SK-N-SH (cell line): ENCODE data around the gene SYNJ2BP.

Experiments used
- EP300 ChIP-seq, 2 experiments: IDR thresholded peaks; 2 replicates each; pipeline versions ENCODE4 v1.4.0 to v1.6.1; 2012; ENCODE audit warnings: borderline replicate concordance in 1 of 2, low read depth in 1 of 2, low read length in 1 of 2
- EZH2phosphoT487 ChIP-seq: fragments of 200-600 bp; sonication (generic); IDR thresholded peaks from 2 replicates; pipeline ENCODE4 v1.6.1; 2017; ENCODE audit warnings: low read depth, mixed run types, mild to moderate bottlenecking, antibody characterized with exemption, moderate library complexity, borderline replicate concordance
- NRF1 ChIP-seq: IDR thresholded peaks from 2 replicates; pipeline ENCODE4 v1.6.1; 2012; ENCODE audit warnings: low read depth, mild to moderate bottlenecking, low read length
- RCOR1 ChIP-seq: fragments of 150-350 bp; IDR thresholded peaks from 2 replicates; pipeline ENCODE4 v1.6.1; 2017; ENCODE audit warnings: antibody characterized with exemption, low read length
- TEAD4 ChIP-seq: IDR thresholded peaks from 2 replicates; pipeline ENCODE4 v1.4.0; 2012; ENCODE audit warnings: mild to moderate bottlenecking, borderline replicate concordance; ENCODE audit not compliant: insufficient read depth
- TF ChIP-seq, protein P1 (sequence below): fragments of 200-600 bp; sonication (generic); IDR thresholded peaks from 2 replicates; pipeline ENCODE4 v1.6.1; 2017; ENCODE audit warnings: antibody characterized with exemption, mild to moderate bottlenecking, moderate library complexity

DNA sequence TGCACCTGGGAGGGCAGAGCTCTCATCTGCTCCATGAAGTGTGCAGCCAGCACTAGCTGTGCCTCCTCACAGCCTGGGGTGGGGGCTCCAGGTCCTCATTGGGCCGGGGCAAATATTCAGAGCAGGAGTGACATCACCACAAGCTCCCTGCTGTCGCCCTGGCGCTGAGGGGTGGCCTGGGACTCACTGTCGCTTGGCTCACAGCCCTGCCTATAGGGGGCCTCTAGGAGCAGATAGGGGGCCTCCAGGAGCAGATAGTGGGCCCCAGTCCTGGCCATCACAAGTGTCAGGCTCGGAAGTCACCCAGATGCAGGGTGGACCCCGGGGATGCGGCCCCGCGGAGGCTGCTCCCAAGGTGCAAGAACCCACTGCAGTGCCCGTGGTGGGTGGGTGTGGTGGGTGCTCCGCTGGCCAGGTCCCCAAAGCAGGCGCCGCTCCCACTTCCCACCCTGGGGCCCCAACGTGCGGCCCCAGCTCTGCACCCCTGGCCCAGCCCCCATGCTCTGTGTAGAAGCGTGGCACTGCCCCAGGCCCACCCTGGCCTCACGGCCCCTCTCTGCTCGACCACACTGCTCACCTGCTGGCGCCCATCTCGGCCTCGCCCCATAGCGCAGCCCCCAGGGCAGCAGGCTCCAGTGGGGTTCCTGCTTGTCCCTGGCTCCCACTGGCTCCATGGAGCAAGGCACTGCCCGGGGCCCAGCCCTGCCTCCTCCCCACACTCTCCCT, 18.0 kb downstream of the SYNJ2BP start:
- TF ChIP-seq, protein P1, sequence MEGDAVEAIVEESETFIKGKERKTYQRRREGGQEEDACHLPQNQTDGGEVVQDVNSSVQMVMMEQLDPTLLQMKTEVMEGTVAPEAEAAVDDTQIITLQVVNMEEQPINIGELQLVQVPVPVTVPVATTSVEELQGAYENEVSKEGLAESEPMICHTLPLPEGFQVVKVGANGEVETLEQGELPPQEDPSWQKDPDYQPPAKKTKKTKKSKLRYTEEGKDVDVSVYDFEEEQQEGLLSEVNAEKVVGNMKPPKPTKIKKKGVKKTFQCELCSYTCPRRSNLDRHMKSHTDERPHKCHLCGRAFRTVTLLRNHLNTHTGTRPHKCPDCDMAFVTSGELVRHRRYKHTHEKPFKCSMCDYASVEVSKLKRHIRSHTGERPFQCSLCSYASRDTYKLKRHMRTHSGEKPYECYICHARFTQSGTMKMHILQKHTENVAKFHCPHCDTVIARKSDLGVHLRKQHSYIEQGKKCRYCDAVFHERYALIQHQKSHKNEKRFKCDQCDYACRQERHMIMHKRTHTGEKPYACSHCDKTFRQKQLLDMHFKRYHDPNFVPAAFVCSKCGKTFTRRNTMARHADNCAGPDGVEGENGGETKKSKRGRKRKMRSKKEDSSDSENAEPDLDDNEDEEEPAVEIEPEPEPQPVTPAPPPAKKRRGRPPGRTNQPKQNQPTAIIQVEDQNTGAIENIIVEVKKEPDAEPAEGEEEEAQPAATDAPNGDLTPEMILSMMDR: no peak
- no peak for TF ChIP-seq EP300 (IDR thresholded peaks at IDR 0.05; ENCODE audit: borderline replicate concordance in 1 of 2, low read depth in 1 of 2, low read length in 1 of 2)
- TF ChIP-seq EZH2phosphoT487: no peak
- no peak for TF ChIP-seq RCOR1
- no peak for TF ChIP-seq TEAD4
- TF ChIP-seq NRF1: no peak
